ENCODE data around the gene PDPR.
"Not testable (repeated sequence)": the region's sequence is repeated elsewhere in the genome, so short reads cannot be mapped to it uniquely, and the experiment has no call there.

PDPR gene
- 34.5 to 125 (median 56.8) reads per million in 17 experiments for total RNA-seq

GRCh38 chr16:70113982-70114826, at the start of gene PDPR:
Gene PDPR (plus strand): TSS chr16:70114332. CDS start chr16:70120493, 6,161 bp downstream.
- DNase-seq: peak; percentile 94 to 97 (median 96)

GRCh38 chr16:70064841-70065370, 49.2 kb upstream of the PDPR start:
- peak; percentile 63 to 81 (median 70) for DNase-seq

GRCh38 chr16:70065376-70065745, 48.8 kb upstream of the PDPR start:
- peak in 3 of 4 experiments; percentile 9 to 20 (median 15) for DNase-seq

- DNase-seq: peak; percentile 94 to 99 (median 96)
Measured at GRCh38 chr16:70065746-70066658, 48.1 kb upstream of the PDPR start.

- DNase-seq: peak in 3 of 4 experiments; percentile 4 to 6 (median 4)
Measured at GRCh38 chr16:70066751-70067150, 47.4 kb upstream of the PDPR start.

GRCh38 chr16:70079081-70079480, 35.1 kb upstream of the PDPR start:
- peak; percentile 49 to 84 (median 71) for DNase-seq

- not testable (repeated sequence) for DNase-seq
Measured at GRCh38 chr16:70081219-70081618, 32.9 kb upstream of the PDPR start.

- DNase-seq: not testable (repeated sequence)
Measured at GRCh38 chr16:70083931-70084330, 30.2 kb upstream of the PDPR start.

GRCh38 chr16:70088160-70088559, 26.0 kb upstream of the PDPR start:
- not testable (repeated sequence) for DNase-seq

GRCh38 chr16:70088877-70089276, 25.3 kb upstream of the PDPR start:
- not testable (repeated sequence) for DNase-seq

- DNase-seq: peak in 1 of 4 experiments; percentile 8
Measured at GRCh38 chr16:70089289-70089688, 24.8 kb upstream of the PDPR start.

GRCh38 chr16:70091104-70091503, 23.0 kb upstream of the PDPR start:
- DNase-seq: not testable (repeated sequence)

GRCh38 chr16:70094096-70094495, 20.0 kb upstream of the PDPR start:
- DNase-seq: not testable (repeated sequence)

- peak in 1 of 4 experiments; percentile 18 for DNase-seq
Measured at GRCh38 chr16:70109583-70110279, 4.4 kb upstream of the PDPR start.

GRCh38 chr16:70112162-70112561, 2.0 kb upstream of the PDPR start:
- DNase-seq: peak in 3 of 4 experiments; percentile 29 to 40 (median 39)

GRCh38 chr16:70113599-70113981, 542 bp upstream of the PDPR start:
- DNase-seq: not testable (repeated sequence)

- not testable (repeated sequence) for DNase-seq
Measured at GRCh38 chr16:70118354-70118753, 4.2 kb downstream of the PDPR start.

- not testable (repeated sequence) for DNase-seq
Measured at GRCh38 chr16:70118776-70119175, 4.6 kb downstream of the PDPR start.

- not testable (repeated sequence) for DNase-seq
Measured at GRCh38 chr16:70120398-70120797, 6.3 kb downstream of the PDPR start.

- DNase-seq: not testable (repeated sequence)
Measured at GRCh38 chr16:70123822-70124221, 9.7 kb downstream of the PDPR start.

GRCh38 chr16:70126226-70126625, 12.1 kb downstream of the PDPR start:
- not testable (repeated sequence) for DNase-seq

GRCh38 chr16:70127706-70128105, 13.6 kb downstream of the PDPR start:
- not testable (repeated sequence) for DNase-seq

All from suppressor macrophage (primary cell).